HG02981 (cell line): ENCODE results near the gene CCDC197.

ENCODE experiments used
- ATAC-seq: cut with Tn5 transposase; IDR thresholded peaks from one replicate; pipeline ENCODE4 v1.9.1; 2021; ENCODE audit warnings: mild to moderate bottlenecking, moderate library complexity; ENCODE audit not compliant: unreplicated experiment

Gene CCDC197

GRCh38 chr14:93977171-93977570, 19.9 kb upstream of the CCDC197 start:
- no peak for ATAC-seq

DNA sequence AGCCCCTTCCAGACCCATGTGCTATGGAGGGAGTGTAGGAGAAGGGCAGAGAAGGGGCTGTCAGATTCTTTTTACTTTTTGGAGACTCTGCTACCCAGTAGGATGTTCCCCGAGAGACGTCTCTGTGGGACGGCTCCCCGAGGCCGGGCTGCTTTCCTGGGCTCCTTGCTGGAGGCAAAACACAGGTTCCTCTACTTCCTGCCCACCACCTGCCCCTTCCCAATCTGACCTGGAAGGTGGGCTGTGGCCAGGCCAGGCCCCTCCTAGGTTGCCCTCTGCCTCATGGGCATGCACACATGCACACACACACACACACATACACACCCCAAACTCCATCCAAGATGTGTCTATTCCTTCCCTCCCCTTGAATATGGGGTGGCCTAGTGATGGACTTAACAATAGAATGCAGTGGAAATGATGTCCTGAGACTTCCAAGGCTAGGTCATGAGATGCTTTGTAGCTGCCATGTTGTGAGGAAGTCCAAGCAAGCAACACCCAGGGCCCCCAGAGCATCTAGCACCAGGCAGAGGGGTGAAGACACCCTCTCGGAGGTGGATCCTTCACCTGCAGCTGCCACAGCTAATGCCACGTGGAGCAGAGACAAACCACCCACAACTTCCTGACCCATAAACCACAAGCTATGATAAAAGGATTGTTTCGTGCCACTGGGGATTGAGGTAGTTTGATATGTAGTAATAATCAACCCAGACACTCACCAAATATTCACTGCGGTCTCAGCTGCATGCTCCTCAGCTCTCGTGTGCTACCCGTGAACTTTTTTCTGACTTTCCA, 19.1 kb upstream of the CCDC197 start:
- peak; percentile 65 for ATAC-seq

GRCh38 chr14:93978735-93979134, 18.4 kb upstream of the CCDC197 start:
- ATAC-seq = peak; percentile 3

- no peak for ATAC-seq
These were observed 16.5 kb upstream of the CCDC197 start for GRCh38 chr14:93980456-93981201.

GRCh38 chr14:93981316-93982229, 15.5 kb upstream of the CCDC197 start:
- no peak for ATAC-seq

DNA sequence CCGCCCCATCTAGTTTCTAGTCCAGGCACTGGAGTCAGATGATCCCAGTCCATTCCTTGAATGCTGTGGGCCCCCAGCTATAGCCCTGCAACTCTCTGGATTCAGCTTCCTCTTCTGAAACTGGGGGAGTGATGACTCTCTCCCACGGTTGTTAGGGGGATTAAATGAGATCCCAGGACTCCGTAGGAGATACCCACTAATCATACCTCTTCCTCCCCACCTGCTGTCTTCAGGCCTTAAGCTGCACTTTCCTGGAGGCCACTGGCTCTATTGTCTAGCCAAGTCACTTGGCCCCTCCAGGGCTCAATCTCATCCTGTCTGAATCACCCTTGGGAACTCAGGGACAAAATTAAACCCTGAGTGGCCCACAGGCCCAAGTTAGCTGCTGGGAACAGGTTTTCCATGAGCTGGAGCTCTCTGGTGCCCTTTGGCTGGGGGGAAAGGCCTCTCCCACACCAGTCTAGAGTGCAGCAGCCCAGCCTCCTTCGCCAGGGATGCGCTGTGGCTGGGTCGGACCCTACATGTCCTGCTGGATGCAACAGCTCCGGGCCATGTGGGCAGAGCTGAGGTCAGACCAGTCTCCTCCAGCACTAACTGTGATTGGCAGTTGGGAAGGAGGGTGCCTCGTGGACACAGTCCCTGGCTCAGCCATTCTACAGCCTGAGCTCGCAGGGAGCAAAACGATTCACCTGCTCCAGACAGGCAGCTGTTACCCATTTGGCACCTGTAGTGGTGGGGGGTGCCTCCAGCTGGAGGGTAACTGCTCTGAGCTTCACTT, 14.7 kb upstream of the CCDC197 start:
- ATAC-seq = no peak

DNA sequence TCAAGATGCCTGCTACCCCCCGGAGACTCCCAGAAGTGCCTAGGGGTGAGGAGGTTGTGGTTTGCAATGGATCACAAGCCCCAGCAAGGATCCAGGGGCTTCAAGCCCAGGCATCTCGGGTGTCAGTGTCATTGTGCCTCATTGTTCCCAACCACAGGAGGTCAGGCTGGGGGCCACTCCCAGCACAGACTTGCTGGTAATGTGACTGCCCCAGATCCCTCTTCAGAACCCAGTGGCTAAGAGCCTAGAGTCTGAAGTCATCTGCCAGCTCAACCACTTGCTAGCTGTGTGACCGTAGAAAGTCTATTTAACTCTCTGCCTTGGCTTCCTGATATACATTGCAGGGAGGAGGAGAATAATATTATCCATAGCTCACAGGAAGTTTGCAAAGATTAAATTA, 13.0 kb upstream of the CCDC197 start:
- ATAC-seq = no peak

- ATAC-seq = no peak
These were observed 12.1 kb upstream of the CCDC197 start for GRCh38 chr14:93984987-93985410.

- ATAC-seq = no peak
These were observed 10.1 kb upstream of the CCDC197 start for GRCh38 chr14:93986955-93987354.

- no peak for ATAC-seq
These were observed 9.7 kb upstream of the CCDC197 start for GRCh38 chr14:93987376-93987775.

GRCh38 chr14:93987815-93988476, 9.2 kb upstream of the CCDC197 start:
- no peak for ATAC-seq

DNA sequence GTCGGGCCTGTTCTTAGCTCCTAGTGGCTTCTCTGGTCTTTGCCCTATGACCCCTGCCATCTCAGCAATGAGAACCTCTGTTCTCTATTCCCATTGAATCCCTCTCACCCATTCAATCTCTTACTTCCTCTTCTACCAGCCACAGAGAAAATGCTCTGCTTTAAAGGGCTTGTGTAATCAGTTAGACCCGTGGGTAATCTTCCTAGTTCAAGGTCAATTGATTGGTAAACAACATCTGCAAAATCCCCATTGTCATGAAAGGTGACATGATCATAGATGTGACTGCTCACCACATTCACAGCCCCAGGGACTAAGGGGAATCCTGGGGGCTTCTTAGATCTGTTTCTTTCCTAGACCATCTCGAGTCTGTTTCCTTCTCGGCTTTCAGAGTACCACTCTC, 7.2 kb upstream of the CCDC197 start:
- ATAC-seq = no peak

- no peak for ATAC-seq
These were observed 5.9 kb upstream of the CCDC197 start for GRCh38 chr14:93991212-93991611.

DNA sequence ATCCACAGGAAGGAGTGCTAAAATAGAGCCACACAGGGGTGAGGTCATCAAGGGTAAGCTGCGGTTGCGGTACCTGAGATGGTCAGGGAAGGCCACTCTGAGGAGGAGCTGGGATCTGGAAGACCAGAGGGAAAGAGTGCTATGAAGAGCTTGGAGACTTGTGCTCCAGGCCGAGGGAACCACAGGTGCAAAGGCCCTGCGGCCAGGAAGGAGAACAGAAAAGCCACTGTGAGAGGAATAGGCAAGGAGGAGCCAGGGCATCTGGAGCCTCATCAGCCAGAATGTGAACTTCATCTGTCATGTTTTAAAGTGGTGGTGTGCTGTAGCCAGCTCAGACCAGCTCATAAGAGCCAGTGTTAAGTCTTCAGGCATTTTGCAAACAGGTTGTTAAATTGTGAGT, 5.5 kb upstream of the CCDC197 start:
- ATAC-seq = no peak

DNA sequence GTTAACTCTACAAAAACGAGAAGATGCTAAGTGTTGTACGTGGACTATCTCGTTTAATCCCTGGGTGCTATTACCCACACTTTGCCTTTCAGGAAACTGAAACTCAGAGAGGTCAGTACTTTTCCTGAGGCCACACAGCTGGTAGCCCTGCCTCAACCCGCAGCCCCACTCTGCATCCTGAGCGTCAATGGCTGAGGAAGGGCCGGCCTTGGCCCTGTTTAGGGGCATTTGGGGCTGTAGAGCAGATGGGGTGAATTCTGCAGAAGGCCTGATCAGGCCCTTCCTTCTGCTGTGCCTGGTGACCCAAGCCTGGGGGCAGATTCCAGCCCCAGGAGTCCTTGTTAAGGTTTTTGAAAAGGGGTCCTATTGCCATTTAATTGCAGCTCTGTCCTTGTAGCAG, 3.7 kb upstream of the CCDC197 start:
- no peak for ATAC-seq

GRCh38 chr14:93994919-93995682, 2.0 kb upstream of the CCDC197 start:
- ATAC-seq = no peak

DNA sequence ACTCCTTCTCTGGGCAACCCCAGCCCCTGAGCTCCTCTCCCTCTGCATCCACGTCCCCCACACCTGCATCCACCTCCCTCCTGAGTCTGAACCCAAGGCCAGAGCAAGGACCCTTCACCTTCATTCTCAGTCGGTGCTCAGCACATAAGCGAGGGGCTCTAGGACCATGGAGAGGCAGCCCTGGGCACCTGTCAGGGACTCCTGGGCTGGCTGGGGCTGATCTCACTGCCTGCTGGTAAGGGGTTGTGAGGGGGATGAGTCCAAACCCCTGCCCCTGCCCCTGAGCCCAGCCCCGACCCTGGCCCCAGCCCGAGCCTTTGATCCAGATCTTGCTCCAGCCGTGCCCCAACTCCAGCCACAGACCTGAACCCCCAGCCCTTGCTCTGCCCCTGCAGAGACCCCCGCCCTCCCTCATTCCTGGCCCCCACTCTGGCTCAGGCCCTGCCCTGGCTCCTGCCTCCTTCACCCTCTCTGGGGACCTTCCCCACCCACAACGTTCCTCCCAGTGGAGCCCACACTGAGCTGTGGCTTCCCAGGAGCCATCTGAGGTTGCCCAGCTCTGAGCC, 888 bp upstream of the CCDC197 start:
- no peak for ATAC-seq

DNA sequence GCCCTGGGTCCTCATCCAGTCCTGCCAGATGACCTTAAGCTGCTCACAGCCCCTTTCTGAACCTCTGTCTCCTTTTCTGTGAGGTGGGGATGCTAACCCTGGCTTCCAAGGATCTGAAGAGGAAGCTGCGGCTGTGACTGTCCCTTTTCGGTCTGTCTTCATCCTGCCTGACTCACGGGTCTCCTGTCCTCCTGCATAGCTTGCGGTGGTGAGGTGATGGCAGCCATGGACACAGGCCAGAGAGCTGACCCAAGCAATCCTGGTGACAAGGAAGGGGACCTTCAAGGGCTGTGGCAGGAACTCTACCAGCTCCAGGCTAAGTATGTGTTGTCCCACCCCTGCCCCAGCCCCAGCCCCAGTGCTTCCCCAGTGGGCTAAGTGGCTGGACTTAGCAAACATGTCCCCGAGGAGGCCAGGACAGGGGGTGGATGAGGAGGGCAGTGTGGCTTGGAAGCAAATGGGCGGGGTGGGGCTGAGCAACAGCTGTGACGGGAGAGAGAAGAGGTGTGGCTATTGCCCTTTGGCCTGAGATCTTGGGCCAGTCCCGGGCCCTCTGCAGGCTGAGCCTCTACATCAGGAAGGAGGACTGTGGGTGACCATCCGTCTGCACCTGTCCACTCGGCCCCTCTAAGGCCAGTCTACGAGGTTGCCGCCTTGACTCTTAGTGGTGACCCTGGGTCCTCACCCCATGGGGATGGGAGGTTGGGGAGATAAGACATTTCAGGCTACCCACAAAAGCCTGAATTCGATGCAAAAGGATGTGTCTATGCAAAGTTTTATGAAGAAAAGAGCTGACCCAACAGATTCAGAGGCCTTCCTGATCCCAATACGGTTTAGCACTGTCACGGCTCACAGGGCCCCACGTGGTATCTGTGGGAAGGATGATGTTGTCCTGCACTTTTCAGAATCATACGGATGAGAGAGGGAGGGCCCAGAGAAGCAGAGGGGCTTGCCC, 1.1 kb downstream of the CCDC197 start:
- ATAC-seq = no peak
